HG02759 (cell line): Measurements from ENCODE around the gene TMEM50B.
"Not testable (repeated sequence)": the region's sequence is repeated elsewhere in the genome, so short reads cannot be mapped to it uniquely, and the experiment has no call there.

Source experiments
- ATAC-seq: cut with Tn5 transposase; IDR thresholded peaks from one replicate; pipeline ENCODE4 v1.9.1; 2021; ENCODE audit warnings: mild to moderate bottlenecking, moderate library complexity; ENCODE audit not compliant: unreplicated experiment

The TMEM50B gene

DNA sequence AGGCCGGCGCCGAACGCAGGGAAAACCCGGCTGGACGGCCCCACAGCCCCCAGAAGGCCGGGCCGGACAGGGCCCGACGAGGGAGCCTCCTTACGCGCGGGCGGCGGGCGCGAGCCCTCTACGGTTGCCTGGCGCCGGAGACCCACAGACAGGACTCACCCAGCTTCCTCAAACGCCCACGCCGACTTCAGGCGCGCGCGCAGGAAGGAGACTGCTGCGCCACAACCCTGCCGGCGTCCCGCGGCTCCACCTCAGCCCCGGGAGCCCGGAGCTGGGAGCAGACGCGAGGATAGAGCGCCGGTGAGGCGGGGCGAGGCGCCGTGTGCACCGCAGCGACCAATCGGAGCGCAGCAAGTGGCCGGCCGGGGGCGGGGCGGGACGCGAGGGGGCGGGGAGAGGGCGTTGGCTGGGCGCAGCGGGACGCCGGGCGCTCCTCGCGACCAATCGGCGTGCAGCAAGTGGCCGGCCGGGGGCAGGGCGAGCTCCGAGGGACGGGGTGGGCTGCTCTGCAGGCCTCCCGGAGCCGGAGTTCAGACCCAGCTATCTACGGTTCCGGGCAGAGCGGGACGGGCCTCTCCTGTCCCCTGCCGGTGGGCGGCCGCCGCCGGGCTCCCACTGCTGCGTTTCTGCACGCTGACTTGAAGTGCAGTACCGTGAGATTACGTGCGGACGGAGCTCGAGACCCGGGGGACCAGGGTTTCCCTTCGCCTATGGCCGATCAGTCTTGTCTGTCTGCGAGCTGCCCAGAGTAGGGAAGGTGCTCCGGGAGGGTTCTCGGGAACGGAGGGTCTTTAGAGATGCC is at the start of gene TMEM50B:
TMEM50B (minus strand) TSS at position 296 of the 802 bp plus-strand sequence. CDS start 11,089 bp downstream, outside the sequence.
- peak; percentile 92 for ATAC-seq

DNA sequence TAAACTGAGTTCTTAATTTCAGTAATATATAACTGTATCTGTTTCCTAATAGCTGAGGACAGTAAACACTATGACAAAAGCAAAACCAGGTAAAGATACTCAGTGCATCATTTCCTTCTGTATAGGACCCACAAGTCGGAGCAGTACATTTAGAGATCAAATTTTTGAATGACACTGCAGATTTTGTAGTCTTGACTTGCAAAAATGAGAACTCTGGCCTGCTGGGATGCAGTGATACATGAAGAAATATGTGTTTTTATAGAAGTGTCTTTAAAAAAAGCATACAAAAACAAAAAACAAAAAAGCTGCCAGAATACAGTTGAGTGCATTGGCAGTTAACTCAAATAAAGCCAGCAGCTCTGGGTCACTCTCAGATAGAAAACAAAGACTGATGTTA is 43.2 kb upstream of the TMEM50B start:
- no peak for ATAC-seq

DNA sequence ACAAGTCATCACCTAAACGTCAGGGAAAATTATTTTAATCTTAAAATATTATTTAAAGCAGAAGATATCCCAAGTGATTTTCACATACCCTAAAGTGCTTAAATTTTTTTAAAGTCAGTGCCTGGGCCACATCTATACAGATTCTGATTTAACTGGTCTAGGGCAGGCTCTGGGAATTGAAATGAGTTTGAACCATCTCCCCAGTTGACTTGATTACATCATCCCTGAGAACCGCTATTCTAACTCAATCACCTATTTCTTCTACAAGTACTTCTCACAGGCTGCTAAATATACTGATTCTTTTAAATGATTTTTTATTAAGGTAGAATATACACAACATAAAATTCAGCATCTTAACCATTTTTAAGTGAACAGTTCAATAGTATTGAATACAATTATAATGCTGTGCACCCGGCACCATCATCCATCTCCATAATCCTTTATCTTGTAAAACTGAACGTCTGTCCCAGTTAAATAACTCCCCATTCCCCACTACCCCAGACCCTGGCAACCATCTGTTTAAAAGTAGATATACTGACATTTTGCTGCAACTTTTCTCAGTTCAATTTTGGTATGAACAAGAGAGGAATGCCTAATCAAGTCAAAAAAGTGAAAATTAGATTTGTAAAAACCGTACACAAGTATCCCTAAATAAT is 42.7 kb upstream of the TMEM50B start:
- no peak for ATAC-seq

DNA sequence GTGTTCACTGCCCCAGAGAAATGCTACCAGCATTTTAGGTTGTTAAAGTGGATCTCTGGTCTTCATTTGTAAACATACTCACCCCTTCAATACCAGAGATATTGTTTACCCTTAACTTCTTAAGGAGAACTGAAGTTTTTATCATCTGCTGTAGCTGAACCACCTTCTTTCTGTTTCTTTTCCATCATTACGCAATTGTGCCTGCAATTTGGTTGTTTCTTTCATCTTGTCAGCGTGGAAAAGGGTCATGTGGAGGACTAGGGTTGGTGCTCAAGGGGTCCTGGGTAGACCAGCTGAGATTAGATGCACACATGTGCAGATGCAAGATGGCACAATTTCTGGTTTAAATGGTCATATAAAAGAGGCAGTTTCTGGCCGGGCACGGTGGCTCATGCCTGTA is 39.1 kb upstream of the TMEM50B start:
- no peak for ATAC-seq

DNA sequence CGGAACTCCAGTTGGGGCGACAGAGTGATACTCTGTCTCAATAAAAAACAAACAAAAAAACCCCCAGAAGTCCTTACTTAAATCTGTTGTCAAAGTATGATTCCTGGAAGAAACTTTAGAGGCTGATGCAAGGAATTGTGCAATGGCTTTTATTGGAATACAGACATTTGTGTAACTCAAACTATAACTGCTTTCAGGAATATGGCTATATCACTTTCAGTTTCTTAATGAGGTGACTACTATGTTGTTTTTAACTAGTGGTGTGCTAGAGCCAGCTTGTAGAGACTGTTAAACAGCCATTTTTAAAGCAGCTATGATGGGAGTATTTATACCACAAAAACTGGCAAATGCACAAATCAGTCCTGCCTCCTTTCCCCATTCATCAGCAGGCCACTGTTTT is 34.5 kb upstream of the TMEM50B start:
- no peak for ATAC-seq

DNA sequence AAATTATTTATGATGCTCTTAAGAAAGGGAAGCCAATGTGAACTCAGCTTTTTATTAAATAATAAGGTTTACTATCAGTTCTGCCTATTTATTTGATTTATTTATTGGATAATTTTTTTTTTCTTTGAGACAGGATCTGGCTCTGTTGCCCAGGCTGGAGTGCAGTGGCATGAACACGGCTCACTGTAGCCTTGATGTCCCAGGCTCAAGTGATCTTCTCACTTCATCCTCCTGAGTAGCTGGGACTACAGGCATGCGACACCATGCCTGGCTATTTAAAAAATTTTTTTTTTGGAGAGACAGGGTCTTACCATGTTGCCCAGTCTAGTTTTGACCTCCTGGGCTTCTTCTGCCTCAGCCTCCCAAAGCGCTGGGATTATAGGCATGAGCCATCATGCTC is 32.7 kb upstream of the TMEM50B start:
- no peak for ATAC-seq

DNA sequence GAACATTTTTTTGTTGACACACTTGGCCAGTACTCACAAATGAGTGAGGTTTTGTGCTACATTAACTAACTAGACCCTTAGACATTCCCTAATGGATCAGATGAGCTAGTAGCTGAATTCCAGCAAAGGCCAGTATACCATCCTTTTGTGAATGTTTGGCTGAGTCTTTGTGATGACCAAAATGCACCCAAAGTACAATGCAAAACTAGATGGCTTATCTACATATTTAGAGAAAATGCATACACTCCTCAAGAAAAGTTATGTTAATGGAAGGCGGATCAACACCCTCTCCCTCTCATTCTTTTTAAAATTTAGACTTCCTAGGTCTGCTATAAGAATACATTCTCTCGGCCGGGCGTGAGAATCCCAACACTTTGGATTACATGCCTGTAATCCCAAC is 31.9 kb upstream of the TMEM50B start:
- no peak for ATAC-seq

DNA sequence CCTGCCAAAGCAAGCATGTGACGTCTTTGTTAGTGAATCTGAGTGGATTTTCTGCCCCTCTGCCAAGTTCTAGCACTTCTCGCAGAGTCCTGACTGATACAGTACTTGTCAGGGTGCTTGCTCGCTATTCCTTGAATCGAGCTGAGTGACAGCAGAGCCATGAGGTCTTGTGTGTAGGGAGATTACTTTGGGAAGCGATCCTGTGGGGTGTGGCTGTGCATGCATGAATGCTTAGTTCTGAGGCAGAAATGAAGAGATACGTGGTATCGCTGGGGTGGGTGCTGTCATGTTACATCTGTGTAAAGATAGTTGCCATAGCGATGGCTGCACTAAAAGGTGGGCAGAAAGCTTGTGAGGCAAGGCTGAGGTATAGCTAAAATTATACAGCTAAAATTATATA is 31.1 kb upstream of the TMEM50B start:
- no peak for ATAC-seq

DNA sequence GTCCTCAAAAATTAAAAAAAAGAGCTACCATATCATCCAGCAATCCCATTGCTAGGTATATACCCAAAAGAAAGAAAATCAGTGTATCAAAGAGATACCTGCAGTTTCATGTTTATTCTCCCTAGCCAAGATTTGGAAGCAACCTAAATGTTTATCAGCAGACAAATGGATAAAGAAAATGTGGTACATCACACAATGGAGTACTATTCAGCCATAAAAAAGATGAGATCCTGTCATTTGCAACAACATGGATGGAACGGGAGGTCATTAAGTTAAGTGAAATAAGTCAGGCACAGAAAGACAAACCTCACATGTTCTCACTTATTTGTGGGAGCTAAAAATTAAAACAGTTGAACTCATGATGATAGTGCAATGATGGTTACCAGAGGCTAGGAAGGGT is 27.2 kb upstream of the TMEM50B start:
- ATAC-seq: not testable (repeated sequence)

DNA sequence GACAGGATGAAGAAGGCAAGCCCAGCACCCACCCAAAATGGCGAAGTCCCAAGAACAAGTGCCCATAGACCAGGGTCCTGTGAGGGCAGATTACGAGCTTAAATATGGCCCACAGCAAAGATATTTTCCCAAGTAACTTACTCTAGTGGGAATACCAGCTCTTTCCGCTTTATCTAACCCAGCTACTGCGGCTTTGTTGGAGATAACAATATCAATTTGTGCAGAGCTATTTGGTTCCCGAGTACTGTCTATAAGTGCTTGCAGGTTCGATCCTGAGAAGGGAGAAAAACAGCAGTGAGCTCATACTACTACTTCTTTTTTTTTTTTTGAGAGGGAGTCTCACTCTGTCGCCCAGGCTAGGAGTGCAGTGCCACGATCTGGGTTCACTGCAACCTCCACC is 26.1 kb upstream of the TMEM50B start:
- no peak for ATAC-seq

DNA sequence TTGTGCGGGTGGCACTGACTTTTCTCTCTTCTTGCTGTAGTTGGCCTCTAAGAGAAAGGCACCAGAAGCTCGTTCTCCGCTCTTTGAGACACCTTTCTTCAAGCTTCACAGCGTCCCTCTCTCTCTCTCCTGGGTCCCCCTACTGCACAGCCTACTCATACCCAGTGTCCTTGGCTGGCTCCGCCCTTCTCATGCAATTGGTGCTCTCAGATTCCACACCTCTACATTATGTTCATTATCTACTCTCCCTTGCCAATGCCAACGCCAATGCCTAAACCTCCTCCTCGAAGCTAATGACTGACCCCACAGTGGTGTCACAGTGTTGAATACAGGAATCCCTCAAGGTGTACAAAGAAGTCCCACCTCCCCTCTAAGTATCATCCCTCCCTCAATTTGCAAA is 16.6 kb upstream of the TMEM50B start:
- ATAC-seq: no peak

DNA sequence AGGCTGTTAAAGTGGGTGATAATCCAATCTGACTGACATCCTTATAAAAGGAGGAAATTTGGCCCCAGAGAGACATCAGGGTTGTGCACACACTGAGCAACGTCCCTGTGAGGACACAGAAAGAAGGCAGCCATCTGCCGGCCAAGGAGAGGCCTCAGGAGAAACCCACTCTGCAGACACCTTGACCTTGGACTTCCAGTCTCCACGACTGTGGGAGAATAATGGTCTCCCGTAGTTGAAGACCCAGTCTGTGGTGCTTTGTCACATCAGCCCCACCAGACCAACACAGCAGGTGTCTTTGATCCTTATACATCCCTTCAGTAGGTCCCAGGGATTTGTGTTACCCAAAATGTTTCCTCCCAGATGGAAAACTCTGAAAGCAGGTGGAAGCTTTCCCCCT is 16.0 kb upstream of the TMEM50B start:
- ATAC-seq: no peak

DNA sequence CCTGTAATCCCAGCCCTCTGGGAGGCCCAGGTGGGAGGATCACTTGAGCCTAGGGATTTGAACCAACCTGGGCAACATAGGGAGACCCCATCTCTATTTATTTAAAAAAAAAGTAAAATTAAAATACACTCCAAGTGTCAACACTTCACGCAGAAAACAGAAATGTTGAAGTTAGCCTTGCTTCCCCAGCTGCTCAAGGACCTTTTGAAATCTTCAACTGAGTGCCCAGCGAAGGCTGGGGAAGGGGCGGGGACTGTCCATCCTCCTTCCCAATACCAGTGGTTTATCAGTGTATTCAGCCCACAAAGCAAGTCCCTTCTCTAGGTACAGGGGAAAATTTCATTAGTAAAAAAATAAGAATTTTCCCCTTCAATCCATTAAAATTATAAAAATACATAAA is 14.0 kb upstream of the TMEM50B start:
- ATAC-seq: no peak

DNA sequence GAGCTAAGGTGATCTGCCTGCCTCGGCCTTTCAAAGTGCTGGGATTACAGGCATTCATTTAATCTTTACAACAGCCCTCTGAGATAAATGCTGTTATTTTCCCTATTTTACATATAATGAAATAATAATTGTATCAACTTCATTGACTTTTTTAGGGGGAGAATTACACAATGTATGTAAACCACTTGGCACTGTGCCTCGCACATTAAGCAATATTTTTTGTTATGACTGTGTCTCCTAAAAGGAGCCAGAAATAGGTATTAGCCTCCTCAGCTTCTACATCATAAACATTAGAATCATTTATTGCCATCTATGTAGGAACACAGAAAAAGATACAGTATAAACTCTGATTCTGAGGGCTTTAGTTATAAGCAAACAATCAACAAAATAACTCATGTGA is 12.8 kb upstream of the TMEM50B start:
- ATAC-seq: no peak

DNA sequence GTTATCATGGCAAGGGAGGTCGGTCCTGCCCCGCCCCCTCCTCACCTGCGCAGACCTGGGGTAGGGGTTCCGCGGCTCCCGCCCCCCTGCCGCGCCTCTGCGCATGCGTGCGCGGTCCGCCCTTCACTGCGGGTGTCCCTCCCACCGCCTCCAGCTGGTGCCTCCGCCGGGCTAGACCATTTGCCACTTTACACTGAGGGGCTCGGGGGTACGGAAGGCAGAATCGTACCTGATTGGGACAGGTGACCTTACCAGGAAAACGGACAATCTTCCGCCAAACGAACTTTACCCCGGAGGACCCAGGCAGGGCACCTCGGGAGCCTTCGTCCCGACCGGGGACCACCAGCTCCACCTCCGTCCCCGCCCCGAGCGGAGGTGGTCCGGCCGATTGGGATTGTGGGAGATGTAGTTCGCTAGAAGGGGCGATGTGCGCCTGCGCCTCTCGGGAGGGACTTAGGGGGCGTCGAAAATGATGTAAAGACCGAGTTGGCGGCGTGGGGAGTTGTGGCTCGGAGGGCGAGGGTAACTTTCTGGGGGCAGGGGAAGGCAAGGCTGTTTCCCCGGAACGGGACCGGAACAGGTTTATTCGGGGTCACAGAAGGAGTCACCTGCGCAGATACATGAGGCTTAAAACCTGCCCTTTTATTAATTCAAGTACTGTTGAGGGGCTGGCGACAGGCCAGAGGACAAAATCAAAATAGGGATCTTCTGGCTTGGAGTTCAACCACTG is 11.8 kb upstream of the TMEM50B start, which contains the start of gene DNAJC28:
DNAJC28 (minus strand) TSS at position 344 of the 730 bp plus-strand sequence. CDS start 2,323 bp downstream, outside the sequence.
- ATAC-seq: peak; percentile 96

DNA sequence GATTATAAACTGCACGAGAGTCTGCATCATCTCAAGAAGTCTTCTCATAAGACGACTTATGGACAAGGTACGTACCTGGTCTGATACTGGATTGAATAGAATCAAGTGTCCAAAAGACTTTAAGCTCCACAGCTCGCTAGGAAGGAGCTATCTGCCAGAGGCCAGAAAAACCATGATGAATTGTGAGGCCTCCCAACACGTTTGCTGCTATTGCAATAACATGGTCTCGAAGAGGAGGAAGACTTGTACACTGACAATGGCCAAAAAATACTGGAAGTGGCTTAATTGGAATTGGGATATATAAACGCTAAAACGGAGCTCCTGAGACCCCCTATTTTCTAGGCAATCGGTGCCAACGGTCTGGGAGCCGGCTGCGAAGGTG is 11.2 kb upstream of the TMEM50B start:
- no peak for ATAC-seq

DNA sequence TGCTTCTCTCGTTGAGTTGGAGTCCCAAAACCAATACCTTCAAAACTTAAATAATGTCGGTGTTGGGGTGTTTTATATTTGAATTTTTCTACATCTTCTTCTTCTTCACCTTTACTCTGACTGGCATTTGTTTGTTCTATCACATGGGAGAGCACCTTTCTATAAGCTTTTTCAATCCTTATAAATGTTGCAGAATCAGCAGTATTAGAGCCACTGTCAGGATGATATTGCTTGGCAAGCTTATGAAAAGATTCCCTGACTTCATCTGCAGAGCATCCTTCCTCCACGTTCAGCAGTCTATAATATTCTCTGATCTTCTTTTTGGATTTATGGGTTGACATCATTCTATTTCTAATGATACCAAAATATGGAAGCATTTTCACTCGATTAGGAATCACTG is 9.2 kb upstream of the TMEM50B start:
- ATAC-seq: no peak

DNA sequence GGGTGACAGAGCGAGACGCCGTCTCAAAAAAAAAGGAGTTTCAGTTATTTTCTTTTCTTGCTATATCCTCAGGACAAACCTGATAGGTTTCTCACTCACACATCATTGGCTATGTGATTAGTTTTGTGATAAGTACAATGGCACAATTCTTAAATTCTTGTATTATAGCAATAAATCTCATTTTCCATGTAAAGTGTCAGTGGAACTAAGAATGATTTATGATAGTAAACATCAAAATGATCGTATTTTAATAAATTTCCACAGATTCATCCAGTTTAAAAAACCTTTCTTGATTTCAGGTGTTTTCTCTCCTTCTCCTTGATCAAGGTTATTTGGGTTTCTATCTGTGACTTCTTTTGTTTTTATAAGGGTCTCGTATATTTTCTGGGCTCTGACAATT is 8.2 kb upstream of the TMEM50B start:
- no peak for ATAC-seq

DNA sequence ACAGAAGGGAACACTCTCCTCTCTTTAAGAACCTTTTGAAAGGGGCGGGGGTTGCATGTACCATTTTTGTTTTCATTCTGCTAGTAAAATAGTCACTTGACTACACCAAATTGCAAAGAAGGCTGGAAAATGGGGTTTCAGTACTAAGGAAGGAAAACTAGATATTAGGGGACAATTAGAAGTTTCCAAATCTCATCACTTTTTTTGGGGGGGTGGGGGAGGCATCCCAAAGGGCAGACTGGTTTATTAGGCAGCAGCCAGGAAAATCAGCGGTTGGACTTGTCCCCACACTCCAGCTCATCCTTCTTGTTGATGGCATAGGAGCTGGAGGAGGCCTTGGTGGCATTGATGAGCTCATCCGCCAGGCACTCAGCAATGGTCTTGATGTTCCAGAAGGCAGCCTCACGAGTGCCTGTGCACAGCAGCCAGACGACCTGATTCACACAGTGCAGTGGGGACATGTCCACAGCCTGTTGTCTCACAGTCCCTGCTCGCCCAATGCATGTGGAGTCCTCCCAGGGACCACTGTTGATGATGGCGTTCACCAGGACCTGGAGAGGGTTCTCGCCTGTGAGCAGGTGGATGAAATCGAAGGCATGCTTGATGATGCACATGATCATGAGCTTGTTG is 1.7 kb upstream of the TMEM50B start:
- ATAC-seq: no peak

DNA sequence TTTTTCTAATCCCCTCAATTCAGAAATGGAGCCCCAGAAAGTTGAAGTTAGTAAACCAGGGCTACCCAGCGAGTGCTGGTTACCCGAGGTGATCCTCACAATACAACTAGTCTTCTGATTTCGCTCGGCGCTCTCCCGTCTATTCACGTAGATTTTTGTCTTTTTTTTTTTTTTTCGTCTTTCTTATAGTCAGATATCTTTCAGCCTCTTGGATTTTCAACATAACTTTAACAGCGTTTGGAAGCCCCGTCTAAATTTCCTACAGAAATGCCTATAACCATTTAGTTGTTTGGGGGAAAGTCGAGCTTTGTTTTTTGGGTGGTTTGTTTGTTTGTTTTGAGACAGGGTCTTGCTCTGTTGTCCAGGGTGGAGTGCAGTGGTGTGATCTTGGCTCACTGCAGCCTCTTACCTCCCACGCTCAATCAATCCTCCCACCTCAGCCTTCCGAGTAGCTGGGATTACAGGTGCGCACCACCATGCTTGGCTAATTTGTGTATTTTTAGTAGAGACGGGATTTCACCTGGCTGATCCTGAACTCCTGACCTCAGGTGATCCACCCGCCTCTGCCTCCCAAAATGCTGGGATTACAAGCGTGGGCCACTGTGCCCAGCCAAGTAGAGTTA is 818 bp upstream of the TMEM50B start:
- no peak for ATAC-seq
